HG03280 (cell line): Measurements from ENCODE around the gene FOXL1.
"Not testable (repeated sequence)": the region's sequence is repeated elsewhere in the genome, so short reads cannot be mapped to it uniquely, and the experiment has no call there.

Source experiments
- ATAC-seq: cut with Tn5 transposase; IDR thresholded peaks from one replicate; pipeline ENCODE4 v1.9.1; 2021; ENCODE audit warnings: mild to moderate bottlenecking, moderate library complexity; ENCODE audit not compliant: unreplicated experiment

FOXL1 gene

GRCh38 chr16:86579268-86580062 is 1.1 kb downstream of the FOXL1 start:
- no peak for ATAC-seq

- ATAC-seq = no peak
Observed at GRCh38 chr16:86580063-86580790, 1.9 kb downstream of the FOXL1 start.

GRCh38 chr16:86580791-86581170 is 2.4 kb downstream of the FOXL1 start:
- ATAC-seq = no peak

- no peak for ATAC-seq
Observed at GRCh38 chr16:86581458-86581857, 3.1 kb downstream of the FOXL1 start.

- ATAC-seq = no peak
Observed at GRCh38 chr16:86584071-86584685, 5.8 kb downstream of the FOXL1 start.

- no peak for ATAC-seq
Observed at GRCh38 chr16:86584726-86585721, 6.7 kb downstream of the FOXL1 start.

- no peak for ATAC-seq
Observed at GRCh38 chr16:86585821-86586611, 7.7 kb downstream of the FOXL1 start.

- ATAC-seq = no peak
Observed at GRCh38 chr16:86587487-86587886, 9.1 kb downstream of the FOXL1 start.

- not testable (repeated sequence) for ATAC-seq
Observed at GRCh38 chr16:86587955-86588354, 9.6 kb downstream of the FOXL1 start.

GRCh38 chr16:86590501-86591144 is 12.3 kb downstream of the FOXL1 start:
- no peak for ATAC-seq

GRCh38 chr16:86591270-86591669 is 12.9 kb downstream of the FOXL1 start:
- ATAC-seq = no peak

GRCh38 chr16:86593913-86594620 is 15.7 kb downstream of the FOXL1 start:
- no peak for ATAC-seq

GRCh38 chr16:86594721-86595120 is 16.4 kb downstream of the FOXL1 start:
- ATAC-seq = no peak

GRCh38 chr16:86595983-86596605 is 17.7 kb downstream of the FOXL1 start:
- no peak for ATAC-seq

GRCh38 chr16:86597126-86597879 is 19.0 kb downstream of the FOXL1 start:
- no peak for ATAC-seq

- ATAC-seq = no peak
Observed at GRCh38 chr16:86597880-86598606, 19.7 kb downstream of the FOXL1 start.
